Uterus (tissue), 4 donors: ENCODE measurements around the gene IRX2. TPM values are rescaled to one million over a fixed set of nuclear protein-coding genes. Genes with fewer than 3 reads are reported as not detected.

Experiments used
- DNase-seq, 2 donors: peaks; one replicate each; pipeline ENCODE4 v3.0.0-alpha.2; 2019 to 2020
- H3K27ac ChIP-seq, 2 donors: fragments of 200-600 bp; sonication (generic); 1 replicate in 1 of 2; 2 replicates in 1 of 2; pipeline ENCODE4 v1.5.1; 2016 to 2018
- H3K27me3 ChIP-seq, 2 donors: fragments of 200-600 bp; sonication (generic); one replicate each; pipeline ENCODE4 v1.5.1; 2018 to 2019; ENCODE audit warnings: control low read depth in 1 of 2
- H3K36me3 ChIP-seq, 2 donors: fragments of 200-600 bp; sonication (generic); one replicate each; pipeline ENCODE4 v1.5.1; 2019; ENCODE audit warnings: control low read depth in 1 of 2
- H3K4me1 ChIP-seq, 2 donors: fragments of 200-600 bp; sonication (generic); one replicate each; pipeline ENCODE4 v1.5.1; 2018 to 2019; ENCODE audit warnings: control low read depth in 1 of 2
- H3K4me3 ChIP-seq, 2 donors: fragments of 200-600 bp; sonication (generic); 1 replicate in 1 of 2; 2 replicates in 1 of 2; pipeline ENCODE4 v1.5.1; 2018 to 2019; ENCODE audit warnings: mild to moderate bottlenecking in 1 of 2
- H3K9me3 ChIP-seq, 2 donors: fragments of 200-600 bp; sonication (generic); one replicate each; pipeline ENCODE4 v1.5.1; 2019; ENCODE audit warnings: control low read depth in 1 of 2
- POLR2A ChIP-seq, 2 donors: fragments of 450-650 bp; IDR thresholded peaks; one replicate each; pipeline ENCODE4 v1.6.1; 2016; ENCODE audit warnings: antibody characterized with exemption in 2 of 2, mild to moderate bottlenecking in 1 of 2, moderate library complexity in 1 of 2
- intact Hi-C: fragments of 100-400 bp; cut with DNase I; formaldehyde crosslinking; loops from one replicate; pipeline ENCODE4 v1.15.1; 2023; ENCODE audit warnings: low total_unique reads
- total RNA-seq, 4 donors: library from RNA; depleted of rRNA in 3 of 4; stranded (reverse); fragments of >200 nt in 3 of 4; gene quantifications; one replicate each; pipeline versions ENCODE4 v1.1.0 to v1.2.4, GENCODE V29; 2014 to 2023
- TF ChIP-seq, protein P1 (sequence below), 4 experiments: fragments of 200-600 bp in 2 of 4; fragments of 450-650 bp in 2 of 4; sonication (generic) in 2 of 4; IDR thresholded peaks; one replicate each; pipeline ENCODE4 v1.5.1; 2016 to 2019; ENCODE audit warnings: antibody characterized with exemption in 4 of 4, mild to moderate bottlenecking in 2 of 4, moderate library complexity in 1 of 4
- donor health status: DM: yes; HTN: yes; CAD: no.

IRX2 gene
- total RNA-seq, 4 donors from 2014 or later: 0.77 TPM; not detected in 3

DNA sequence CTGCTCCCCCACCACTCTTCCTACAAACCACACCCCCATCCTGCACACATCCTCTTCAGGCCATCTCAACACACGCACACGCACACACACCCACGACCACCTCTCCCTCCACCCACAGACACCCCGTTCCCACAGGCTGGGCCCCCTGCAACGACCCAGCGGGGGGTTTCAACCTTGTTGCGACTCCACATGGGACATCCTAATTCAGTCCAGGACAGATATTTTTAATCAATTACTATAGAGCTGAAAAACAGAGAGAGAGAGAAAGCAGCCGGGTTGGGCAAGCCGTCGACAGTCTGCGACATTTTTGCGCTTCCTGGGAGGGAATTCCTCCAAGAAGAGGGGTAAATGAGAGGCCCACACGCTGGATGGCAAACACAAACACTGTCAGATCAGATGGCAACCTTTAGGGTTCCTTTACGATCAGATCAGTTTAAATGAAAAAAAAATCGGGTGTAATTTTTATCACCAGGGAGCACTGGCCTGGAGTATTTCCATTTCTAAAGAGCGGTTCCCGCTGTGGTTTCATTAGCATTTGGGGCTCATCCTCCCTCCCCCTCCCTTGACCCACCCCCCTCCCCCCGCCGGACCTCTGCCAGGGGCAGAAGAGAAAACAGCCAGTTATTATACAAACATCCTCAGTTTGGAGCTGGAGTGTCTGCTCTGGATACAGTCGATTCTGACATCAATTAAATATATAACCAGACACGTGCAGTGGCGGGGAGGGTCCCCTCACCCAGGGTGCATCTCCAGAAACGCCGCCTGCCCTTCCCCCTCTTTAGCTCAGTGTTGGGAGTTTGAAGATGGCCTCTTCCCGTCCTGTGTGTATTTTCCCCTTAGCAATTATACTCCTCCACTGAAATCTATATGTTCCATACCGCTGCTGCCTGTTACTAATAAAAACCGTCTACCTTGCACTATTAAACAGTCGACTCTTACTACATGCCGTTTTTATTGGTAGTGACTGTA lies 2.3 kb upstream of the IRX2 start:
- TF ChIP-seq, protein P1, sequence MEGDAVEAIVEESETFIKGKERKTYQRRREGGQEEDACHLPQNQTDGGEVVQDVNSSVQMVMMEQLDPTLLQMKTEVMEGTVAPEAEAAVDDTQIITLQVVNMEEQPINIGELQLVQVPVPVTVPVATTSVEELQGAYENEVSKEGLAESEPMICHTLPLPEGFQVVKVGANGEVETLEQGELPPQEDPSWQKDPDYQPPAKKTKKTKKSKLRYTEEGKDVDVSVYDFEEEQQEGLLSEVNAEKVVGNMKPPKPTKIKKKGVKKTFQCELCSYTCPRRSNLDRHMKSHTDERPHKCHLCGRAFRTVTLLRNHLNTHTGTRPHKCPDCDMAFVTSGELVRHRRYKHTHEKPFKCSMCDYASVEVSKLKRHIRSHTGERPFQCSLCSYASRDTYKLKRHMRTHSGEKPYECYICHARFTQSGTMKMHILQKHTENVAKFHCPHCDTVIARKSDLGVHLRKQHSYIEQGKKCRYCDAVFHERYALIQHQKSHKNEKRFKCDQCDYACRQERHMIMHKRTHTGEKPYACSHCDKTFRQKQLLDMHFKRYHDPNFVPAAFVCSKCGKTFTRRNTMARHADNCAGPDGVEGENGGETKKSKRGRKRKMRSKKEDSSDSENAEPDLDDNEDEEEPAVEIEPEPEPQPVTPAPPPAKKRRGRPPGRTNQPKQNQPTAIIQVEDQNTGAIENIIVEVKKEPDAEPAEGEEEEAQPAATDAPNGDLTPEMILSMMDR (IDR thresholded peaks at IDR 0.05): no peak
- no peak for TF ChIP-seq POLR2A (IDR thresholded peaks at IDR 0.05)
- DNase-seq: no peak
- intact Hi-C loops: no loop called here
- H3K9me3 ChIP-seq: no peaks in the 10 kb centered on the region
- no peak overlapping the region for H3K27ac ChIP-seq
- H3K4me3 ChIP-seq: no peak overlapping the region
- peaks cover 0 to 74% of the 10 kb centered on the region in 2 donors for H3K27me3 ChIP-seq
- H3K4me1 ChIP-seq: peaks cover 0 to 14% of the 10 kb centered on the region in 2 donors
- no peaks in the 10 kb centered on the region for H3K36me3 ChIP-seq

DNA sequence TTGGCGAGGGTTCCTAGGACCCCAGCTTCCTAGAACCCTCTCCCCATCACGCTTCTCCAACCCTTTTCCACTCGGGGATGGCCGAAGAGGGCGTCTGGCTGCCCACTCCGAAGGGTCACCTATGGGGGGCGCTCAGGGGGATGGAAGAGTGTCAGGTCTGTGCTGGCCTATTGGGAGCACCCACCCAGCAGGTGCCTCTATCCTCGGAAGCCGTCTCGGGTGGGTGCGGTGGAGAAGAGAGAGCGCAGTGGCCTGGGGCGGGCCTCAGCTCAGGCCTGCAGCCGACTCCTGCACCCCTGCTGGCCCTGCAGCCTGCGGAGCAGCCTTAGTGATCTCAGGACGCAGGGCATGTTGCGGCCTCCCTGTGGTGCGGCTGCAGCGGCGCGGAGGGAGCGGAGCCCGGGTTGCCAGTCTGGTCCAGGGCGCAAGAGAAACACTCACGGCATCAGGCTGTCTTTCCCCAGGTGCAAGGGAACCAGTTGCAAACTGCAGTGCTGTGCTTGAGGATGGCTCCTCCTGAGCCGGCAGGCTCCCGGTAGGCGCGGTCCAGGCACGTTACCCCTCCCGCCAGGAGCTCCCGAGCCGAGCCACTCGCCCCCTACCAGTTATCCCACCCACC lies 1.5 kb upstream of the IRX2 start:
- Histone ChIP-seq H3K4me1 (peaks cover 0 to 14% of the 10 kb centered on the region in 2 donors), H3K27me3 (peaks cover 0 to 70% of the 10 kb centered on the region in 2 donors), H3K4me3 (no peak overlapping the region), H3K36me3 (no peaks in the 10 kb centered on the region), H3K9me3 (no peaks in the 10 kb centered on the region), H3K27ac (no peak overlapping the region)
- intact Hi-C loops: no loop called here
- TF ChIP-seq, protein P1 (IDR thresholded peaks at IDR 0.05): no peak
- no peak for TF ChIP-seq POLR2A (IDR thresholded peaks at IDR 0.05)
- DNase-seq: no peak

DNA sequence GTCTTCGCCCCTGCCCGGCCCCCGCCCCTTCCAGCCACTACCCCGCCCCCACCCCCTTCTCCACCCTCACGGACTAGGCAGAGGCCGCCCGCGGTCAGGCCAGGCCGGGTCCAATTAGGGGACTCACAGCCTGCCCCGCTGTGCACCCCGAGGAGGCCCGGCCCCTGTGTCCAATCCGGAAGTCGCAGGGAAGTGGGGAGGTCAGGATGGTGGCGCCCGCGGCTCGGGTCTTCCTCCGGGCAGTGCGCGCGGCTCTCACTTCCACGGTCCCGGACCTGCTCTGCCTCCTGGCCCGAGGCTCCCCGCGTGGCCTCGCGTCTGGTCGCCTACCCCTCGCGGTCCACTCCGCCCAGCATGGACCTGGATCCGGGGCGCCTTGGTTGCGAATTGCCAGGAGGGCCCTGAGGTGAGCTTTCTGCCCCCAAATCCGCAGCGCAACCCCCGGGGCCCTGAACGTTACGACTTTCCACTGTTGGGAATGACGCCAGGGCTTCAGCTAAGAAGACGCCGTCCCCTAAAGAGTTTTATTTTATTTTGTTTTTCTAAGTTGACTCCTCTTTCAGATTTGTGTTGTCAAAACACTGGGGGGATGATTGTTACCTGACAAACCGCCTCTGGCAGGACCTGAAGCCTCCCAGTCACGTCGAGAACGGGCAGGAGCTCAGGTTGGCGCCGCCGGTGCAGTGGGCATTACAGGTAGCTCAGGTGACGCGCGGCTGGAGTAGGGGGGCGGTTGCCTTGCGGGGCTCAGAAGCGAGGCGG lies 763 bp upstream of the IRX2 start:
- Histone ChIP-seq H3K9me3 (no peaks in the 10 kb centered on the region), H3K27me3 (peaks cover 0 to 70% of the 10 kb centered on the region in 2 donors), H3K4me1 (peaks cover 0 to 14% of the 10 kb centered on the region in 2 donors), H3K36me3 (no peaks in the 10 kb centered on the region), H3K27ac (no peak overlapping the region), H3K4me3 (no peak overlapping the region)
- TF ChIP-seq, protein P1 (IDR thresholded peaks at IDR 0.05): no peak
- no peak for TF ChIP-seq POLR2A (IDR thresholded peaks at IDR 0.05)
- DNase-seq: no peak
- intact Hi-C loops: no loop called here

DNA sequence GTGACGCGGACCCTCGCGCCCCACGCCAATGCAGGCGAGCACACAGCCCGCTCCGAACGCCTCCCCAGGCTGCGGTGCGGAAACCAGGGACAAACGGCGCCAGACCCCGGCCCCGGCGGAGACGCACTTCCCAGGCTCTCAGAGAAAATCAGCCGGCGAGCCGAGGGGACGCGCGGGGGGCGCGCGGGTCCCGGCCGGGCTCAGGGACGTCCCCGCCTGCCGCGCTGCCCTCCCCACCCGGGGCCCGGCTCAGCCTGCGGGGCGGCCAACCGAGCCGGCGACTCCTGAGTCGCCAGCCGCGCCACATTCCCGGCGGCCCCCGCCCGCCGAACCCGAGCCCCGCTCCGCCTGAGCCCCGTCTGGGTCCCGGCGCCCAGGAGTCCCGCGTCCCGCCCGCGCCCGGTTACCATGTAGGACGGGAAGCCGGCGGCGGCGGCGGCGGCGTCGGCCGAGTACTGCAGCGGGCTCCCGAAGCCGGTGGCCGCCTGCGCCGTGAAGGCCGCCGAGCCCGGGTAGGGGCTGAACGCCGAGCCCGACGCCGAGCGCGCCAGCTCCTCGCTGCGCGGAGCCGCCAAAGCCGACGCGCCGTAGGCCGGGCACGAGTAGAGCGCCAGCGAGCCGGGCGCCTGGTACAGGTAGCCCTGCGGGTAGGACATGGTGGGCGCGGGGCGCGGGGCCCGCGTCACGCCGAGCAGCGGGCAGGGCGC lies 566 bp downstream of the IRX2 start:
- no peaks in the 10 kb centered on the region for H3K36me3 ChIP-seq
- H3K9me3 ChIP-seq: no peaks in the 10 kb centered on the region
- no peak for DNase-seq
- H3K4me3 ChIP-seq: no peak overlapping the region
- intact Hi-C loops: no loop called here
- H3K27ac ChIP-seq: no peak overlapping the region
- TF ChIP-seq, protein P1 (IDR thresholded peaks at IDR 0.05): no peak
- TF ChIP-seq POLR2A (IDR thresholded peaks at IDR 0.05): no peak
- H3K27me3 ChIP-seq: peaks cover 0 to 75% of the 10 kb centered on the region in 2 donors
- H3K4me1 ChIP-seq: peaks cover 0 to 14% of the 10 kb centered on the region in 2 donors
